Fibroblast of skin of abdomen (primary cell): ENCODE results near the gene DPP8.

ENCODE experiments used
- DNase-seq: peaks from one replicate; pipeline ENCODE4 v3.0.0-alpha.2; 2013

DPP8 gene

DNA sequence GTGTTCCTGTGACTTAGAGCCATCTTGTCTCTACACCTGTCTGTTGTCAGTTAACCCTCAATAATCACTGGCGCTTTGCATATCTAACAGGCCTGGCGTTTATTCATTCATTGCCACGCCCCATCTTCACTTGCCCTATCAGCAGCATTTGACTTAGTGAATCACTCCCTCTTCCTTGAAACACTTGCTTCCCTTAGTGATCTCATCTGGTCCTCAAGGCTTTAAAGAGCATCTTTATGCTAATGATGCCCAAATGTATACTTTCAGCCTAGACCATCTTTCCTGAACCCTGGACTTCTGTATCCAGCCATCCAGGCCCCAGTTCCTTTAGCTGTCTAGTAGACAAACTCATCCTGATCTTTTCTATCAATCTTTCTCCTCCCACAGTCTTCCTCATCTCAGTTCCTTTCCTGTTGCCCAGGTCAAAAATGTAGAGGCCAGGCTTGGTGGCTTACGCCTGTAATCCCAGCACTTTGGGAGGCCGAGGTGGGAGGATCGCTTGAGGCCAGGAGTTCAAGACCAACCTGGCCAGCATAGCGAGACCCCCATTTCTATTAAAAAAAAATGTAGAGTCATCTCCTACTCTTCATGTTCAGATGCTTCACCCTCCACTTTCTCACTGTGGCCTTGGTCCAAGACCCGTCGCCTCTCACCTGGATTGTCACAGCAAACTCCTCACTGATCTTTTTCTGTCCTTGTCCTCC, 93.4 kb downstream of the DPP8 start:
- DNase-seq = peak; percentile 35

DNA sequence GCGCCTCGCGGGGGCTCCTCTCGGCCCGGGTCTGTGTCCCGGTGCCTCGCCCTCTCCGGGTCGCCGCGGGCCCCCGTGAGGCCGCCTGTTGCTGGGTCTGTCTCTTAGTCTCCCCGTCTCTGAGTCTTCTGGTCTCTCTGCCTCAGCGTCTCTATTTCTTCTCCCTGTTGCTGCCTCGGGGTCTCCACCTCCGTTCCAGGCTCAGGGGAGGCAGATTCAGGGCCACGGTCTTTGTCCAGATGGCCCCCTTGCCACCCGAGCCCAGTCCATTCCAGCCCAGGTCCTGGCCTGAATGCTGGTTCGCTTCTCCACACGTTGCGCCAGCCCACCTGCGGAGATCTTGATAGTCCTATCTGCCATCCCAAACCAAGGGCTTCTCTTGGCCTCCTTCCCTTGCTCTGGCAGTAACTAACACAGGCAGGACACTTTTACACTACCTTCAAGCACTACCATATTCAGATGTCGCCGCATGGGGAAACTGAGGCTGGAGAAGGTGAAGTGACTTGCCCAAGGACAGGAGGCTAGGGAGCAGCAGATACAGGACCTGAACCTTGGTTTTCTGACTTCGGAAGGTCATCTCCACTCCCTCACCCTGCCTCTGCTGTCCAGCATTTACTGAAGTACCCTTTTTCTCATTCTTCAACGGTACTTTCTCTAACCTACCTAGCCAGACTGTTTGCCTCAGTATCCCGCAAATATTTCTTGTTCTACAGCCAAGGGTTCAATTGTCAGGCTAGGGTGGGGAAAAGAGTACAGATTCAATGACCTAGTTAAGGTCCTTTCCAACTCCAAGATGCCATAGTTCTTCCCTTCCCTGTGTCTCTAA, 94.1 kb downstream of the DPP8 start:
- DNase-seq = no peak

DNA sequence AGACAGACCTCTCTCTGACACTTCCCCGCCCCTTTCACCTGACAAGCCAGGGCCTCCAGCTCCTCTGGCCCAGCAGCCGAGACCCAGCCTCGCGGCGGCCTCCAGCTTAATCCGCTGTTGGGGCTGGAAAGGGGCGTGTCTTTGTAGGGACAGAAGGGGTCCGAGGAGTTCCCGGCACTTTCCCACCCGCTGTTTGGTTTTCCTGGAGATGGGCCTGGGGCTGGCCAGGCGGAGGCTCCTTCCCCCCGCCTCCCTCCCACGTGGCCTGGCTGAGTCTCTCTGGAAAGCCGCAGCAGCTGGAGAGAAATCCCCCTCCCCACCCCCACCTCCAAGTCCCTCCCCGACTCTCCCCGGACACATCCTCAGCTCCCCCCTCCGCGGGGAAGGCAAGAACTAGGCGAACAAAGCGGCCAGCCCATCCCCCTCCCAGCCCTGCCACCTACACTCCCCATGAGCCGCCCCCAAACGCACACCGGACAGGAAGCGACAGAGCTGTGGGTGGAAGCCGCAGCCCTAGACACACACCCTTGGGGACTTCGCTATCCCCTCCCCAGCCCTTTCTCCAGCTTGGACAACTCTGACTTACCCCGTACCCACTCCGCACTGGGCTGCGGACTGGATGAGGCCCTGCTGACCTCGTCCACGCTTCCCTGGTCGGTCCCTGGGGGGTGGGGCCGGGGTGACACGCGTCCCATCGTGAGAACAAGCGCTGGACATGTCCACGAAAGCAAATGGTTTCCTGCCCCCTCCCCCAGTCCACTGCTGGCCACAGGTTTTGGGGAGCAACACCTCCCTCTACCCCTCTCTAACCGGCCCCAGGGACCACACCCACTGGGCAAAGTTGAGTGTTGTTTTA, 95.9 kb downstream of the DPP8 start:
- DNase-seq = peak; percentile 92

DNA sequence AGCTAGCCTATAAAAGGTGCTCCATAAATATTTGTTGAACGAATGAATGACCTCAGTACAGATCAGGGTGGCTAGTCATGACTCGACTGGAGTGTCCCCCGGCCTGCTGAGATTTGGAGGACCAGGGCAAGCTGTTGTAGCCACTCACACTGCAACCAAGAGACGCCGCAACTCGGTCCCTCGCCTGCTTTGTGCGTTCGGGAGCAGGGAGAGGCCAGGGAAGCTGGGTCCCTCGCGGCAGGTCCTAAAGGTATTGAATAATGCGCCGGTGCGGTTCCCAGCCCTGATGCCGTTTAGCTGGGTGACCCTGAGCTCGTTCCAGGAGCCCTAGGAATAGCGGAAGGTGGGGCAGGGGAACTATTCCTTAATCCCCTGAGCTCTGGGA, 96.5 kb downstream of the DPP8 start:
- DNase-seq = no peak

DNA sequence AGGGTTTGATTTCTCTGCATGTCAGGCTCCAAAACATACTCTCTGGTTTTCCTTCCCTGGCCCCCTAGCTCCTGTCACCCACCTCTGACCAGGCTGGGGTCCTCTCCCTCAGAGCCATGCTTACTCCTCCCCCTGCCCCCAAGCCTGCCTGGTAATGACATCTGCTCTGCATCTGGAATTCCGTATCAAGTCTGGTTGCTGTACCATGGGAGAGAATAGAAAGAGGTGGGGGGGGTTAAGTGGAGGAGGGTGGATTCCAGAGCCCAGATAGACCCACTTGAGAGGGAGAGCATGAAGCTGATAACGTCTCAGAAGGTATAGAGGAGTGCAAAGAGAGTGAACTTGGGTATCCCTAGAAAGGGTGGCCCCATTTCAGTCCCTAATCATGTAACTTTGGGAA, 98.9 kb downstream of the DPP8 start:
- no peak for DNase-seq

DNA sequence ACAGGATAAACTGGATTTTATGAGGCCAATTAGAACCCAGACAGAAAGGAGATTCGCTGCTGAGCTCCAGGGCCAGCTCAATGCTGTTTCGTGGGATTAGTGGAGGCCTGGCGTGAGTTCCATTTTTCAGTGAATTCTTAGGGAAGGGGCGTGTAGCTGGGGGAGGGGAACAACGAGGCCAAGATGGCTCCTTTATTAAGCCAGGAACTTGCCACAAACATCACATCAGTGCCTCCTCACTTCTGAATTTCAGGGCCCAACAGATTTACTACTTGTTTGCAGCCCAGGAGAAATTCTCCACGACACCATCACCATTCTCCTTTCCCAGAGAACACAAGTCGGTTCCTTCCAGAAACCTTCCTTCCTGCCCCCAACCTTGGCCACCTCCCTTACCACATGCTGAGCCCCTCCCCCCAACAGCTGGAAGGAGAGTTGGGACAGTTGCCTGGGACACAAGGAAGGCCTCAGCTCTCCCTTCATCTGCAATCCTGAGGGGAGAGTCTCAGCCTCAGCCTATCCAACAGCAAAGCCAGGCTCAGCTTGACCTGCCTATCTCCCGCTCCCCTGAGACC, 100.6 kb downstream of the DPP8 start:
- DNase-seq = peak; percentile 74

DNA sequence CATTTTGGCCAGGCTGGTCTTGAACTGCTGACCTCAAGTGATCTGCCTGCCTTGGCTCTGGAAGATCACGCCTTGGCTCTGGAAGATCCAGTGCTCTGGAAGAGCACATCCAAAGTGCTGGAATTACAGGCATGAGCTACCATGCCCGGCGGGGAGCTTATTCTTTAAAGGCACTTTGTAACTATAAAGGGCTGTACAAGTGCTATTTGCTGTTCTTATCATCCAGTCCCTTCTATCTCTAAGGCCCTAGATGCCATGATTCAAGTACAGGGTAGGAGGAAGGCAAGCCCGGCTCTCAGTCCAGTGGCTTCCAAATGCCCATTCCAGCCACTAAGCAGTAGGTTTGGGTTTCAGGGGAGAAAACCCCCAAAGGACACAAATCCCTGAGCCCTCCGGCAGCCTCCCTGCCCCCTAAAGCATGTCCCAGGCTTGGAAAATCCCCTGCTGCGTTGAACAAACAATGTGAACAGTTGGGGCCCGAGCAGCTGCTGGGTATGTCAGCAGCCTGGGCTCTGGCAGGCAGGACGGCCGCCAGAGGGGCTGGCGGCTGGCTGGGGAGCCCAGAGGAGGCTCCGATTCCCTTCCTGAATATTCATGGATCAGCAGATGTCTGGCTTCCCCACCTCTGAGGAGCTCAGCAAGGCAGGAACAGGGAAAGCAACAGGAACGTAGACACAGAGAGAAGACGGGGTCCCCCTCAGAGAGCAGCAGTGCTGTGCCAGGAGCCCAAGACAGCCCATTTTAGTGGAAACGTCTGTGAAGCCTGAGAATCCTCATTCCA, 102.5 kb downstream of the DPP8 start:
- peak; percentile 75 for DNase-seq

DNA sequence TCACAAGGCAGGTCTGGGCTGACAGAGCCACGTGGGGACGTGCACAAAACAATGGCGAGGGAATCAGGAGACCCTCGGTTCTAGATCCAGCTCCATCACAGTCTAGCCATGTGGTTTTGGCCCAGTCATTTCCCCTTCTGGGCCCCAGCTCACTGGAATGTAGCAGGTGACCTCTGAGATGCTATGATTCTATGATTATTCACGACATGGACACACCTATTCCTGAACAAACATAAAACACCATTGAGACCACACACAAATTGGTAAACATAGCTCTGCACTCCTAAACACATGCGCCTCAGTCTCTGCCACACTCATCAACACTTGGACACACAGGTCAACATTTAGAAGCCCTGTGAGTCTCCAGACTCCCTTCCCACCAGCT, 103.7 kb downstream of the DPP8 start:
- DNase-seq = no peak

DNA sequence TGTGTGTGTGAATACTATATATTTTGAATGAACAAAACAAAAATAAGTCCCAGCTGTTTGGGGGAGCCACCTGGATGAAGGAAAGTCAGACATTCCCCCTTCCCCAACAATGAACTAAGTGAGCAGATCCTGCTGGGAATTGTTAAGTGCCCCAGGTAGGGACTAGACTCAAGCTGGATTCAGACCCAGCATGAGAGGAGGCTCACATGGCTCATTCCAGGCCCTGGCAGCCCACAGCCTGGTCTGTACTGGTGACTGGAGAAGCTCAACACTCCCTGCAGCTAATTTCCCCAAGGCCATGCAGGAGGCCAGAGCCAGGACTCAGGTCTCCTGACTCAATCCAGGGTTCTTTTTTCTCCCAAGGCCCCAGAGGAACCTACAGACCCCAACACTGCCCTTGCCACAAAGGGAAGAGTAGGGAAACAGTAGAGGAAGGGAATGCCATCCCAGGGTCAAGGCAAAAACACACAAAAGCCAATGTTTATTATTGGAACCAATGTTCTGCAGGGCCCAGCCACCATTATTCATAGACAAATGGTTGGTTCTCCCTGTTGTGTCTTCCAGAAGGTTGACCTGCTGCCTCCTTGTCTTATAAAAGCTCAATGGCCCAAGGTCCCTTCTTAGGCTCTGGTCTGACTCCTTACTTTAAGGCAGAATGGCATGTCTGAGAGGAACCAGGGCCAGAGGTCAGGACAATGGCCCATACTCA, 104.3 kb downstream of the DPP8 start:
- no peak for DNase-seq

DNA sequence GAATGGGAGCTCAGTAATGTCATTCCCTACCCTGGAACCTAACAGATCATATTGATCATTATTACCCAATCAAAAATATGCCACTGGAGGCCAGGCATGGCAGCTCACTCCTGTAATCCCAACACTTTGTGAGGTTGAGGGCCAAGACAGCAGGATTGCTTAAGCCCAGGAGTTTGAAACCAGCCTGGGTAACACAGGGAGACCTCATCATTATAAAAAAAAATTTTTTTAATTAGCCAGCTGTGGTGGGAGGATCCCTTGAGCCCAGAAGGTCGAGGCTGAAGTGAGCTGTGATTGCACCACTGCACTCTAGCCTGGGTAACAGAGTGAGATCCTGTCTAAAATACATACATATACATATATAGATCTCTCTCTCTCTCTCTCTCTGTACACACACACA, 104.9 kb downstream of the DPP8 start:
- no peak for DNase-seq

DNA sequence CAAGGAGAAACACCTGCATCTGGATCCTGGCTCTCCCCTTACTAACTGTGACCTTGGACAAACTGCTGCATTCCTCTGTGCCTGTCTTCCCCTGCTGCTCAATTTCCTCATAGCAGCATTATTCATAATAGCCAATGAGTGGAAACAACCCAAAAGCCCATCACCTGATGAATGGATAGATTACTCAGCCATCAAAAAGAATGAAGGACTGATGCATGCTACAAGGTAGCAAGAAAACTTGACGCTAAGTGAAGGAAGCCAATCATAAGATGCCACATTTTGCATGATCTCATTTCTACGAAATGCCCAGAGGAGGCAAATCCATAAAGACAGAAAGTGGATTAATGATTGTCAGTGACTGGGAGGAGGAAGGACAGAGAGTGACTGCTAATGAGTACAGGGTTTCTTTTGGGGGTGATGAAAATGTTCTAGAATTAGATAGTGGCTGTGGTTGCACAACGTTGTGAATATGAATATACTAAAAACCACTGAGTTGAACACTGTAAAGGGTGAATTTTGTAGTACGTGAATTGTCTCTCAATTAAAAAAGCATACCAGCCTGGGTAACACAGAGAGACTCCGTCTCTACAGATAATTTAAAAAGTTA, 105.9 kb downstream of the DPP8 start:
- DNase-seq = peak; percentile 55

DNA sequence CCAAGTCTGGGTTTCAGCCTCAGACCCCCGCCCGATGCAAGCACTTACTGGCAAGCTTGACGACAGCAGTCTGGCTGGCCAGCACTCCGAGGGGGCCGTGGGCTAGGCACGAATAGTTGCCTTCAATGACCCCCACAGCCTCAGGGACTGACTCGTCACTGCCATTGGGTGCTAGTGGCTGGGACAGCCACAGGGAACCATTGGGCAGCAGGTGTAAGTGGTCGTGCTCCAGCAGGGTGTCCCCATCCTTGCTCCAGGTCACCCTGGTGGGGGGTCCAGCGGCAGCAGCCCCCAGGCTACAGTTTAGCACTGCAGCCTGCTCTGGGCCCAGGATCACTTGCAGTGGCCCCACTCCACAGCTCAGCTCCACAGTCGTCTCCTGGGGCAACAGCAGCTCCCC, 106.5 kb downstream of the DPP8 start:
- no peak for DNase-seq

DNA sequence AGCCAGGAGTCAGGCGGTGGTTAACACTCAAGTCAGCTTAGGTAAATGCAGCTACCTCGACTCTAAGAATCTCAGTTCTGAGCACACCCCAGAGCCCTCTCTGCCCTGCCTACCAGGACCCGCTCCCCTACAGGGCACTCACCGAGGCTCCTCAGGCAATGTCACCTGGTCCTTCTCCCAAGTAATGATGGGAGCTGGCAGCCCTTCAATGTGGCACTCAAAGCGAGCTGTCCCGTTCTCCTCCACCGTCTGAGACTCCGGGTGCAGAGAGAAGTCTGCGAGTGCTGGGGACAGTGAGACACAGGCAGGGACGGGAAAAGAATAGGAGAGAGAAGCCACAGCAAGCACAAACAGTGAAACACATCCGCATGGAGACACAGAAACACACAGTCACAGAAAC, 107.5 kb downstream of the DPP8 start:
- DNase-seq = no peak

DNA sequence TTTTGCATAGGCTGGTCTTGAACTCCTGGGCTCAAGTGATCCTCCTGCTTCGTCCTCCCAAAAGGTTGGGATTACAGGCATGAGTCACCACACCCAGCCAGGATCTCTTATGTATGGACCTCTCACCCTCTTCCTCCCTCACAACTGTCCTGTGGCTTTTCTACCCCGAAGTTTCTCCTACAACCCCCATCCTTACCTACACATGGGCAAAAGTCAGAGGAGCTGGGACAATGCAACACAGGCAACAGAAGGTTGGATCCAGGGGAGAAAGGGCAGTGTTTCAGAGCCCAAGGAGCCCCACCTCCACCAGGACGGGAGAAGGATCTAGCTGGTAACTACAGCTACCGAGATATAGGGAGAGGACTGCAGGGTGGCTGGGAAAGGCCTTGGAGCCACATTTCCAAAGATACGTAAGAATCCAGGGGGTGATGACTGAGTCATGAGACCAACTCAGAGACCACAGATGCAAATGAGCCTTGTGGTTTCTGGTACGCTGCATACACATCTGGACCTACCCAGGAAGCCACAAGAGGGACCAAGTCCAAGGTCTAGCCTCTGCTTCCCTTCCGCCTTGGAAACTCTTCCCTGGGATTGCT, 108.4 kb downstream of the DPP8 start:
- DNase-seq = peak; percentile 99

DNA sequence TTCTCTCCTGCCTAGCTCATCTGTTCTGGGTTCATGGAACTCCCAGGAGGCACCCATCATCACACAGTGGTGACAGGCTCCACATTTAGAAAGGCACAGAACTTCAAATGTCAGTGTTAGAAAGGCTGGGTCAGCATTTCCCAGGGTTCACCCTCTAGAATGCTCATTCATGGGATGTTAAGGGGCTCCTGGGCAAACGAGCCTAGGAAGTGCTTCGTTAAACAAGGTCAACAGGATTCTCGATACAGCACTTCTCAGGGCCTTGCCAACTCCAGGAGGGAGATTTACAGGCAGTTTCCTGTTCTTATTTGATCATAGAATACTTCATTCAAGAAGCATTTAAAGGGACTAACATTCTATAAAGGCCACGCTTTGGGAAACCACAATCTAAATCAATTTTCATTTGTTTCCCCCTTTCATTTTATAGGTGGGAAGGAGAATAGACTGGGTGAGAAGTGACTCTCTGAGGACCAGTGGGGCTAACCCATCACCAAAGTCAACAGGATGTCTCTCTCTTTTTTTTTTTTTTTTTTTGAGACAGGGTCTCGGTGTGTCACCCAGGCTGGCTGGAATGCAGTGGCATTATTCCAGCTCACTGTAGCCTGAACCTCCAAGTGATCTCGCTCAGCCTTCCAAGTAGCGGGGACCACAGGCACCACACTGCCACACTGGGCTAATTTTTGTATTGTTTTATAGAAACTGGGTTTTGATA, 109.0 kb downstream of the DPP8 start:
- peak; percentile 60 for DNase-seq

DNA sequence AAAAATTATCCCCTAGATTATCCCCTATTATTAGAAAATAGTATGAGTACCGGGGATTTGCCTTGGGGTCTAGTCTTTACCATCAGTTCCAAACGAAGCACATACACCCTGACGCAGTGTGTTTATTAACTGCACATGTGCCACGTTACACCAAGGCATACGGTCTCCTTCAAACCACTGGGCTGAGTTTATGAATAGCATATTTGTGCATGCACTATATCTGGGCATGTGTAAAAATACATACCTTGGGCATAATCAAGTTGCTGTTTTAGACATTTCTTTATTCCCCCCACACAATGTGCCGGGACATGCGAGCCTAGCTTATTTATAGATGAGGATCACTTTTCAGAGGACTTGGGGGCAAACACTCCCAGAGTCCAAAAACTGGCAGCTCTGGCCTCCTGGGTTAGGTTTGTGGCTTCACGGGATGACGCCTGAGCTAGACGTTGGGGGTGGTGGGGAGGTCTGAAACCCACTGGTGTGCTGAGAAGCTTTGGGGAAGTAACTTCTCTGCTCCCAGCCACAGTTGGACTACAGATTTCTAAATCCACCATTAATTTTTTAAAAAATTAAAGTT, 111.0 kb downstream of the DPP8 start:
- DNase-seq = peak; percentile 55

DNA sequence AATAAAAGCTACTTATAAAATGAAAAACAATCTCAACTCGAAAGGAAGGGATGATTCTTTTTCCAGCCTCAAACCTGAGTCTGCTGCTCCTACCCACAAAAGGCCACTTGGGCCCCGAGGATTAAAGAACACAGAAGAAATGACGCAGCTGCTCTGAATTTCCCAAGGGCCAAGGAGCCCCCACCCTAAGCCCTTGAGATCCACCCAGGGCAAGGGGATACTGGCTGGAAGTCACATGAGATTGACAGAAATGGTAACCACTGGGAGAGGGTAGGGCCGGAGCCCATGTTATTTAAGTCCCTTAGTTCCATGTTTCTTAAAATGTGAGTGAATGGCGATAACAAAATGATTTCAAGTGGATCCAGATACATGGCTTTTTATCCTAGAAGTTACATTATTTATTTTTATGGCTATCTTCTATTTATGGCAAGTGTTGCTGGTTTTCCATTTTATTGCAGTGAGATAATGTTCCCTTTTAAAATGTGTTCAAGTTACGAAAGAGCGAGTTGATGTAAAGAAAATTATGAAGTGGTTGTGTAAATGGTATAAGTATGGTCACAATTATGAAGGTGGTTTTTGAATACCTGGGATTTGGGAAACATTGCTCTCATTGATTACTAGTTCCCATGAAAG, 111.6 kb downstream of the DPP8 start:
- peak; percentile 22 for DNase-seq

DNA sequence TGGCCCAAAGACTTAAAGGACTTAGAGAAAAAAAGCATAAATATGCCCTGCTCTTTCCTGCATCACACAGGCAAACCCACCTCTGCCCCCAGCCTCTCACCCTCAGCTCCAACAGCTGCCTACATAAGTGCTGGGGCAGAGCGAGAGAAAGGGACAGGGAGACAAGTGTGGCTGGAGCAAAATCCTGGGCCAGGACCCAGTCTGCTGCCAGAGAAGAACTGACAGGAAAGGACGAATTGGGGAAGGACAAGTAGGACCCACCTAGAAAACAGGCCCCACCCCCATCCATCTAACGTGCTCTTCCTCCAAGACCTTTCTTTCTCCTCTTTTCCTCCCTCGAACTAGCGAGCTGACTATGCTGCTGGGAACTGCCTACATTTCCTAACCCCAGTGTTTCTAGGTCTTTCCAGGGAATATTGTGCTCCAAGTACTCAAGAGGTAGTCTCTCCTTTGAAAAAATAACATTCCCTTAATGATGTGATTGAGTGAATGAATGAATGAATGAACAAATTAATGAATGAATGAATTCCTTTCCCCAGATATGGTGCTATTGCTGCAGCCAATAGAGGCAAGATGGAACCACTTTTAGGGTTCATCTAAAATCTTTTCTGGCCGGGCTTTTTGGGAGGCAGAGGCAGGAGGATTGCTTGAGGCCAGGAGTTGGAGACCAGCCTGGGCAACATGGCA, 113.2 kb downstream of the DPP8 start:
- DNase-seq = no peak
